ENCODE data around the gene REG4. TPM values are rescaled to one million over a fixed set of nuclear protein-coding genes. Genes with fewer than 3 reads are reported as not detected.

The REG4 gene
- total RNA-seq, 6 donors from 2014 or later: not detected

DNA sequence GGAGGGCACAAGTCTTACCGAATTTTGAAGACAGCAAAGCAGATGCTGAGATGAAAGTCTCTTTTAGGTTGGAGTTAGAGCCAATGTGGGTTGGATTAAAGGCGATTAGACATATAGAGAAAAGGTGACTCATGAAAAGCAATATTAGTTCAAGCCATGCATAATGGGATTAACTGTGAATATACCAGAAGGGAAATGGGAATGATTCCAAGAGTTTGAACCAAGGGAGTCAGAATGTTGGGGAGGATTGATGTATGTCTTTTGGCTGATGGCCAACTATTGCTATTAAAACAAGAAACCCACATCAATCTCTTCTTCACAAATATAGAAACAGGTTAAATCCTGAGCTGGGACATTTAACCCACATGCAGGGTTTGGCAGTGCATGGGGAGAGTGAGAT lies 43.8 kb downstream of the REG4 start:
- no peaks in the 10 kb centered on the region for H3K36me3 ChIP-seq
- WGBS, 2 donors: 69 to 75% methylated on average over 2 of the region's 2 CpGs
- DNase-seq: no peak
- no peak for ATAC-seq (ENCODE audit: low FRiP score in 2 of 2)
- no peak overlapping the region for H3K27ac ChIP-seq
- peaks cover 0 to 7% (median 6%) of the 10 kb centered on the region in 4 donors for H3K4me1 ChIP-seq
- H3K4me3 ChIP-seq: no peak overlapping the region
- no peak for TF ChIP-seq CTCF (IDR thresholded peaks at IDR 0.05)
- no peak for TF ChIP-seq POLR2AphosphoS5 (IDR thresholded peaks at IDR 0.05)
- TF ChIP-seq EP300 (IDR thresholded peaks at IDR 0.05): no peak
- no peak for TF ChIP-seq POLR2A (IDR thresholded peaks at IDR 0.05)
- peaks cover 0 to 4% (median 0%) of the 10 kb centered on the region in 4 donors for H3K9me3 ChIP-seq
- H3K27me3 ChIP-seq: no peaks in the 10 kb centered on the region

DNA sequence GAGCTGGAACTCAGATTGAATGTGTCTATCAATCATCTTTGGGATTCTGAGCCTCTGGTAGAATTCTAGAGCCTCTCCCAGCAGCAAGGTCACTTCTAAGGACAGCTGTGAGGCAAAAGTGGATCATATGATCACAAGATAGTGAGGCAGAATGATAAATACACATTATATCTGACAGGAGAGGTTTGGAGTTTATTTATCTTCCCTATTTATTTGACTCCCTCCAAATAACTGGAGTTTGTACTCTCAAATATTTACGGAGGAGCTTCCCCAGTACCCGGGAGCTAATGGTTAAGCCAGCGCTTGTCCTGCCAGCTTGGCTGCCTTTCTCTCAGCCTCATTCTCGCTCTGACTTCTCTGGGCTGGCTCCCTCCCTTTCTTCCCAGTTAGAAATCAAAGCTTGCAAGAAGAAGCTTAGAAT lies 44.9 kb downstream of the REG4 start:
- WGBS, 2 donors: 41 to 61% methylated on average over 4 of the region's 4 CpGs
- H3K9me3 ChIP-seq: peaks cover 0 to 4% (median 0%) of the 10 kb centered on the region in 4 donors
- H3K36me3 ChIP-seq: no peaks in the 10 kb centered on the region
- TF ChIP-seq POLR2AphosphoS5 (IDR thresholded peaks at IDR 0.05): no peak
- H3K27ac ChIP-seq: no peak overlapping the region
- no peak overlapping the region for H3K4me3 ChIP-seq
- no peak for DNase-seq
- H3K4me1 ChIP-seq: peaks cover 0 to 6% (median 5%) of the 10 kb centered on the region in 4 donors
- ATAC-seq (ENCODE audit: low FRiP score in 2 of 2): peak in 1 of 2 donors; percentile 47
- no peaks in the 10 kb centered on the region for H3K27me3 ChIP-seq

- Histone ChIP-seq H3K4me1 (peaks cover 0 to 6% (median 3%) of the 10 kb centered on the region in 4 donors), H3K27me3 (no peaks in the 10 kb centered on the region), H3K9me3 (peaks cover 0 to 4% (median 0%) of the 10 kb centered on the region in 4 donors), H3K27ac (no peak overlapping the region), H3K4me3 (no peak overlapping the region), H3K36me3 (no peaks in the 10 kb centered on the region)
- 87 to 89% methylated on average over 5 to 6 of the region's 6 CpGs for WGBS, 2 donors
- DNase-seq (no peak), ATAC-seq (ENCODE audit: low FRiP score in 2 of 2) (no peak)
- TF ChIP-seq POLR2A (IDR thresholded peaks at IDR 0.05) (no peak), CTCF (IDR thresholded peaks at IDR 0.05) (no peak), EP300 (IDR thresholded peaks at IDR 0.05) (no peak), POLR2AphosphoS5 (IDR thresholded peaks at IDR 0.05) (no peak)
Observed at GRCh38 chr1:119764220-119764619, 47.0 kb downstream of the REG4 start.

DNA sequence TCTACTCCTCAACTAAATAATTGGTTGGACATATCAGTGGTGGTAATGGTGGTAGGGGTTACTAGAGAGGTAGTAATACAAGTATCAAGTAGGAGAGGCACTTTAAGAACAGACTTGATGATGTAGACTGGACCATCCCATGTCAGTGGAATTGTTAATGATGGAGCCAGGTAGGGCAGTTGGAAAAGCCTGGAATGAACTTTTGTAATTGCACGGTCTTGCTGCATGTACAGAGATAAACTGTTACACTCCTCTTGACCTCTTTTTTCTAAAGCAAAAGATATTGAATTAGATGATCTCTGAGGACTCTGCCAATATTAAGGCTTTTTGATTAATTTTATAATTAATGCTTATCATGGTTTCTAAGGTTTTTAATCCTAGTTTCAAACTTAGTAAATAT lies 48.3 kb downstream of the REG4 start:
- Histone ChIP-seq H3K4me1 (peaks cover 0 to 6% (median 2%) of the 10 kb centered on the region in 4 donors), H3K4me3 (no peak overlapping the region), H3K27ac (no peak overlapping the region), H3K9me3 (peaks cover 0 to 4% (median 0%) of the 10 kb centered on the region in 4 donors), H3K36me3 (no peaks in the 10 kb centered on the region), H3K27me3 (no peaks in the 10 kb centered on the region)
- ATAC-seq (ENCODE audit: low FRiP score in 2 of 2) (no peak), DNase-seq (no peak)
- 79 to 83% methylated on average over 1 of the region's 1 CpG for WGBS, 2 donors
- TF ChIP-seq EP300 (IDR thresholded peaks at IDR 0.05): no peak
- no peak for TF ChIP-seq CTCF (IDR thresholded peaks at IDR 0.05)
- TF ChIP-seq POLR2A (IDR thresholded peaks at IDR 0.05): no peak
- TF ChIP-seq POLR2AphosphoS5 (IDR thresholded peaks at IDR 0.05): no peak

DNA sequence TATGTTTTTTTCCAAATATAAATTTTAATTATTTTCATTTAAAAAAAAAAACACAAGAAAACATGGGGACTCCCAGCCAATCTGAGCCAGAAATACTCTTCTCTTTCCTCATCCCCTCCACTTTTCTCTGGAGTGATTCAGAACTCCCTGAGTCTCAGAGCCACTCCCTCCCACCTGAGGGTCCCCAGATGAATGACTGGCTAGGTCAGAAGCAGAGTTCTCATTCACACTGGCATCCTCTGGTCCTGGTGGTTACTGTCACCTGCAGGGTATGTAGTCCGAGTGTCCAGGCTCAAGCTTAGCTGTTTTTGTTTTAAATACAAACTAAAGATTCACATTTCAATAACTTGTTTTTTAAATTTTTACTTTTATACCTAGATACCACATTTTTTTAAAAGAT lies 48.9 kb downstream of the REG4 start:
- Histone ChIP-seq H3K27ac (no peak overlapping the region), H3K27me3 (no peaks in the 10 kb centered on the region), H3K4me3 (no peak overlapping the region), H3K4me1 (peaks cover 0 to 6% (median 2%) of the 10 kb centered on the region in 4 donors), H3K9me3 (peaks cover 0 to 4% (median 0%) of the 10 kb centered on the region in 4 donors), H3K36me3 (no peaks in the 10 kb centered on the region)
- TF ChIP-seq POLR2A (IDR thresholded peaks at IDR 0.05) (no peak), EP300 (IDR thresholded peaks at IDR 0.05) (no peak), POLR2AphosphoS5 (IDR thresholded peaks at IDR 0.05) (no peak), CTCF (IDR thresholded peaks at IDR 0.05) (no peak)
- WGBS, 2 donors: 96 to 100% methylated on average over 1 of the region's 1 CpG
- ATAC-seq (ENCODE audit: low FRiP score in 2 of 2): no peak
- no peak for DNase-seq
